ENCODE measurements around the gene RABGAP1L.

DNA sequence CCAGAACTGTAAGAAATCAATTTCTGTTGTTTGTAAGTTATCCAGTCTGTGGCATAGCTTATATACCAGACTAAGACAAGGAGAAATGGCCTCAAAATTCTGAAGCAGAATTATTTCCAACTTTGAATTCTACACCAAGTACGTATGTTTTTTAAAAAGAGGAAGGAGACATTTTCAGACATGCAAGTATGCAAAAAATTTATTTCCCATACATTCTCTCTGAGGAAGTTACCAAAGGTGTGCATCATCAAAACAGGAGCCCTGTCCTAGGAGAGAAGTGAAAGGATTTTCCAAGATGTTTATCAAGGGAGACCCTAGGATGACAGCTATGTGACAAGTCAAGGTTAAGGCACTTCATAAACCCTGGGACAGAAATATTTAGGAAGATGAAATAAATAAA lies 49.3 kb upstream of the RABGAP1L start:
- TF ChIP-seq, protein P1, sequence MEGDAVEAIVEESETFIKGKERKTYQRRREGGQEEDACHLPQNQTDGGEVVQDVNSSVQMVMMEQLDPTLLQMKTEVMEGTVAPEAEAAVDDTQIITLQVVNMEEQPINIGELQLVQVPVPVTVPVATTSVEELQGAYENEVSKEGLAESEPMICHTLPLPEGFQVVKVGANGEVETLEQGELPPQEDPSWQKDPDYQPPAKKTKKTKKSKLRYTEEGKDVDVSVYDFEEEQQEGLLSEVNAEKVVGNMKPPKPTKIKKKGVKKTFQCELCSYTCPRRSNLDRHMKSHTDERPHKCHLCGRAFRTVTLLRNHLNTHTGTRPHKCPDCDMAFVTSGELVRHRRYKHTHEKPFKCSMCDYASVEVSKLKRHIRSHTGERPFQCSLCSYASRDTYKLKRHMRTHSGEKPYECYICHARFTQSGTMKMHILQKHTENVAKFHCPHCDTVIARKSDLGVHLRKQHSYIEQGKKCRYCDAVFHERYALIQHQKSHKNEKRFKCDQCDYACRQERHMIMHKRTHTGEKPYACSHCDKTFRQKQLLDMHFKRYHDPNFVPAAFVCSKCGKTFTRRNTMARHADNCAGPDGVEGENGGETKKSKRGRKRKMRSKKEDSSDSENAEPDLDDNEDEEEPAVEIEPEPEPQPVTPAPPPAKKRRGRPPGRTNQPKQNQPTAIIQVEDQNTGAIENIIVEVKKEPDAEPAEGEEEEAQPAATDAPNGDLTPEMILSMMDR (IDR thresholded peaks at IDR 0.05; ENCODE audit: insufficient read depth, low read length, poor library complexity, severe bottlenecking) = no peak
- TF ChIP-seq EZH2phosphoT487 (conservative IDR thresholded peaks at IDR 0.05; ENCODE audit: low read length) = no peak
